ENCODE measurements around the gene ZNF267.
"Not testable (repeated sequence)": the region's sequence is repeated elsewhere in the genome, so short reads cannot be mapped to it uniquely, and the experiment has no call there.

The ZNF267 gene

GRCh38 chr16:31873556-31874365, at the start of gene ZNF267:
TSS of gene ZNF267 (plus strand) at chr16:31873807. CDS start at chr16:31873967, 160 bp downstream.
- DNase-seq = peak; percentile 94

- no peak for DNase-seq
Measured at GRCh38 chr16:31833047-31833446, 40.6 kb upstream of the ZNF267 start.

- not testable (repeated sequence) for DNase-seq
Measured at GRCh38 chr16:31836396-31836795, 37.2 kb upstream of the ZNF267 start.

- no peak for DNase-seq
Measured at GRCh38 chr16:31842864-31843263, 30.7 kb upstream of the ZNF267 start.

GRCh38 chr16:31848572-31848971, 25.0 kb upstream of the ZNF267 start:
- DNase-seq = not testable (repeated sequence)

- DNase-seq = no peak
Measured at GRCh38 chr16:31853291-31853690, 20.3 kb upstream of the ZNF267 start.

GRCh38 chr16:31860508-31860907, 13.1 kb upstream of the ZNF267 start:
- DNase-seq = no peak

- DNase-seq = no peak
Measured at GRCh38 chr16:31861455-31861854, 12.2 kb upstream of the ZNF267 start.

GRCh38 chr16:31862761-31863160, 10.8 kb upstream of the ZNF267 start:
- DNase-seq = no peak

- no peak for DNase-seq
Measured at GRCh38 chr16:31868164-31868563, 5.4 kb upstream of the ZNF267 start.

- peak; percentile 44 for DNase-seq
Measured at GRCh38 chr16:31868691-31869167, 4.9 kb upstream of the ZNF267 start.

GRCh38 chr16:31869511-31870201, 4.0 kb upstream of the ZNF267 start:
- DNase-seq = peak; percentile 23

GRCh38 chr16:31870809-31871208, 2.8 kb upstream of the ZNF267 start:
- no peak for DNase-seq

GRCh38 chr16:31871510-31871909, 2.1 kb upstream of the ZNF267 start:
- DNase-seq = no peak

- no peak for DNase-seq
Measured at GRCh38 chr16:31872201-31872600, 1.4 kb upstream of the ZNF267 start.

- peak; percentile 6 for DNase-seq
Measured at GRCh38 chr16:31874366-31875111, 932 bp downstream of the ZNF267 start.

- no peak for DNase-seq
Measured at GRCh38 chr16:31875112-31875803, 1.7 kb downstream of the ZNF267 start.

- no peak for DNase-seq
Measured at GRCh38 chr16:31875928-31876547, 2.4 kb downstream of the ZNF267 start.

GRCh38 chr16:31876951-31877828, 3.6 kb downstream of the ZNF267 start:
- no peak for DNase-seq

- DNase-seq = no peak
Measured at GRCh38 chr16:31877876-31878642, 4.5 kb downstream of the ZNF267 start.
